Retinal pigment epithelial cell (primary cell): ENCODE data around the gene PHLDB2.

ENCODE experiments used
- DNase-seq: peaks from one replicate; pipeline ENCODE4 v3.0.0-alpha.2; 2010; ENCODE audit warnings: low read depth
- H3K4me3 ChIP-seq: 2 replicates; pipeline ENCODE4 v1.5.1; 2011; ENCODE audit warnings: mild to moderate bottlenecking, low read length, control low read depth, moderate library complexity
- TF ChIP-seq, protein P1 (sequence below): conservative IDR thresholded peaks from 2 replicates; pipeline ENCODE4 v1.5.1; 2011; ENCODE audit warnings: low read depth, low read length, control low read depth, inconsistent platforms

The PHLDB2 gene

DNA sequence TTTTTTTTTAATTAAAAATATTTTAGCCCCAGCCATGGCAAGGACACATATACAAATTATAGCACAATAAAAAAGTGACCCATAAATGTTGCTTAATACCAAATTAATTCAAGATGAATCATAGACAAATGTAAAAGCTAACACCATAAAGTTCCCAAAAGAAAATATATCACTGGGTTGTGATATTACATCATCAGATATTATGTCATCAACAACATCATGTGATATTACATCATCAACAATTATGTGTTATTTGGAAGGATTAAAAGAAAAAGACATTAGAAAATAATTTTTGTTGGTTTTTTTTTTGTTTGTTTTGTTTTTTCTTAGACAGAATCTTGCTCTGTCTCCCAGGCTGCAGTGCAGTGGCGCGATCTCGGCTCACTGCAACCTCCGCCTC is 85.3 kb downstream of the PHLDB2 start:
- DNase-seq = no peak
- H3K4me3 ChIP-seq = no peak overlapping the region
- TF ChIP-seq, protein P1, sequence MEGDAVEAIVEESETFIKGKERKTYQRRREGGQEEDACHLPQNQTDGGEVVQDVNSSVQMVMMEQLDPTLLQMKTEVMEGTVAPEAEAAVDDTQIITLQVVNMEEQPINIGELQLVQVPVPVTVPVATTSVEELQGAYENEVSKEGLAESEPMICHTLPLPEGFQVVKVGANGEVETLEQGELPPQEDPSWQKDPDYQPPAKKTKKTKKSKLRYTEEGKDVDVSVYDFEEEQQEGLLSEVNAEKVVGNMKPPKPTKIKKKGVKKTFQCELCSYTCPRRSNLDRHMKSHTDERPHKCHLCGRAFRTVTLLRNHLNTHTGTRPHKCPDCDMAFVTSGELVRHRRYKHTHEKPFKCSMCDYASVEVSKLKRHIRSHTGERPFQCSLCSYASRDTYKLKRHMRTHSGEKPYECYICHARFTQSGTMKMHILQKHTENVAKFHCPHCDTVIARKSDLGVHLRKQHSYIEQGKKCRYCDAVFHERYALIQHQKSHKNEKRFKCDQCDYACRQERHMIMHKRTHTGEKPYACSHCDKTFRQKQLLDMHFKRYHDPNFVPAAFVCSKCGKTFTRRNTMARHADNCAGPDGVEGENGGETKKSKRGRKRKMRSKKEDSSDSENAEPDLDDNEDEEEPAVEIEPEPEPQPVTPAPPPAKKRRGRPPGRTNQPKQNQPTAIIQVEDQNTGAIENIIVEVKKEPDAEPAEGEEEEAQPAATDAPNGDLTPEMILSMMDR = no peak

DNA sequence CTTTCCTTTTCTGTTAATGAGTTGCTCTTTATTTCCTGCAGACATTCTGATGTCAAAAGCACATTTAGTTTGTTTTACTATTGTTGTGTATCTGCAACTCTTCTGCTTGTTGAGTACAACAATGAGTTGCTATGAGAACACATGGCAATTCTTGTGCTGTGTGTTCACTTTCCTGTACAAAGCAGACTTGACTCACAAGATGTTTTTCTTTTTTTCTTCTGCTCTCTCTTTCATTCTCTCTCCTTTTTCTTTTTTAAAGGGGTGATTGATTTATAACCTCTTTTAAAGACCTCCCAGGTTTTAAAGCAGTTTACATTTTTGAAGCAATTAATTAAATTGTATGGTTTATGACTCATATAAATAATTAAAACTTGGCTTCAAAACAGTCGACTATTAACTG is 88.2 kb downstream of the PHLDB2 start:
- DNase-seq = peak; percentile 25
- TF ChIP-seq, protein P1 = no peak
- no peak overlapping the region for H3K4me3 ChIP-seq

DNA sequence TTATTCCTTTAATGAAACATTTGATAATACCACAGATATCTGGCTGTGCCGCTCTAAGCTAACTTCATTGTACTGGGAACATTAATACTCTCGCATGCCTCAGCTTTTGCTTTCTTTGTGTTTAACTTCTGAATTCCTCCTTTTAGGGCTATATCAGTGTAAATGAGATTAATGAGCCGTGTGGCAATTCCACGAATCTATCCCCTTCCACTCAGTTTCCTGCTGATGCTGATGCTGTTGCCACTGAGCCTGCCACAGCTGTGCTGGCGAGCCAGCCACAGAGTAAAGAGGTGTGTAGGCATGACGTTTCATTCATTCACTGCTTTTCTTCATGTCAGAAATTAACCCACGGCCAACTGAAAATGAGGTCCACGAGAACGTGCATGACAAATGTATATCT is 89.7 kb downstream of the PHLDB2 start:
- TF ChIP-seq, protein P1 = no peak
- no peak overlapping the region for H3K4me3 ChIP-seq
- peak; percentile 43 for DNase-seq

DNA sequence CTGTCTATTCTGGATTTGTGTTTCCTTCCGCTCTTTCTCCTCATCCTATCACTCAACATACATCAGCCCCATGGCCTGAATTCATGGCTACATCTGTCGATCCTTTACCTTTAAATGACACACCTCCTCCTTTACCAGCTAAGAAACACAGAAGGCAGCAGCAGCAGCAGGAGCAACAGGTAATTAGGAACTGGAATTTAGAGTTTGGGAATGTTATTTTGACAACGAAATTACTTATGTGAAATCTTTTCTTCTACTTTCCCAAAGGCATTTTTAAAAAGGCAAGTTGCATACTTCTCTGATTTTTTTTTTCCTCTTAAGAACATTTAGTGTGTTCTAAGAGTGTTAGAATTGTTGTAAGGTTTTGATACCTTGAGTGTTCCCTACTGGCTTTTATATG is 90.6 kb downstream of the PHLDB2 start:
- DNase-seq = no peak
- TF ChIP-seq, protein P1 = no peak

DNA sequence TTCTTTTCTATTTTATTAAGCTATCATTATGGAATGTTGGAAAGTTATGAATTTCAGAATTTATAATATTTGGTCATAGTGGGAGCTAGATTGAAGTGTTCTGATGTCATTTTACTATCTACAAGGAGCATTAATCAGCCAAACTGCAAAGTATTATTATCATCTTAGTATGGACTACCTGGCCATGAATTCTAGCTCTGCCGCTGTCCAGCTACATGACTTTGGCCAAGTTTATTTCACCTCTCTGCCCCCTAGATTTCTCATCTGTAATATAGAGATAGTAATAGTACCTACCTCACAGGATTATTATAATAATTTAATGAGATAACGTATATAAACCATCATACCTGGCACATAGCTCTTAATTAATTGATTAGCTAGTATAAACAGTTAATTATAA is 92.0 kb downstream of the PHLDB2 start:
- TF ChIP-seq, protein P1 = no peak
- DNase-seq = no peak
- no peak overlapping the region for H3K4me3 ChIP-seq

More for the DNA sequence above, 90.6 kb downstream of the PHLDB2 start:
- no peak overlapping the region for H3K4me3 ChIP-seq

DNA sequence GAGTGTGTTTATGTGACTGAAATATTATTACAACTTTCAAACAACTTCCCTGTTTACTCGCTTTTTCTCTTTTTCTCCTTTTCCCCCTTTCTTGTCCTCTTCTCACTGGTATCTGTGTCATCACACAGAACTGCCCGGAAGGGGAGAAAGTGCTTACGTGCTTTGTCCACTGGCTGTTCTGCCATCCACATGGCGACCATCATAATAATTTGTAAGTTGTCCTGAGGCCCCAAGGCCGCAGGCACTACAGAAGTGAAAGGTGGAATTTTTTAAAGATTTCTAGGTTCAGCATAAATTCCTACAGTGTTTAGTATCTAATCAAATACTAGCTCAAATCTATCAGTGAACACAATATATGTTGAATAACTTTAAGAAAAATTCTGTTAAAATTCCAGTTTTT is 93.0 kb downstream of the PHLDB2 start:
- DNase-seq = no peak
- H3K4me3 ChIP-seq = no peak overlapping the region
- TF ChIP-seq, protein P1 = no peak

DNA sequence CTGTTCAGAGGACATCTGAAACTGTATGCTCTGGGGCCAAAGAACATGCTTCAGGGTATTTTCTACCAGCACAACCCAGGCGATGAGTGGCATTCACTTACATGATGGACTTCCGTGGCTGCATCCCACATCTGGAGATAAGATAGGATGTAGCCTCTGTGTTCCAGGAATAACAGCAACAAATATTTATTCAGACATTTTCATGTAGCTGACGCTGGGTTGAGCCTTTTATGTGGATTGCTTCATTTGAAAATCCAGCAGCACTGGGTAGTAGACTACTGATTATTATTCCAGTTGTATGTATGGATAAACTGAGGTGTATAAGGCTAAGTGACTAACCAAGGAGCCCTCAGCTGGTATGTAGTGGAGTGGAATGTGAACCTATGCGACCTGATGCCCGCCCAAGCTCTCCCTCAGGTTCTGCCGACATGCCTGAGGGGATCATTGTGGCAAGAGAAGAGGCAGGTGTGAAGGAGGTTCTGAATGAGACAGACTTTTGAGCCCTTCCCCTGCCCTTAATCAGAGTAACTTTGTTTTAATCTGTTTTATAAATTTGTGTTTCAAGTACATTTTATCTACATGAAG is 93.9 kb downstream of the PHLDB2 start:
- no peak for DNase-seq
- H3K4me3 ChIP-seq = no peak overlapping the region
- TF ChIP-seq, protein P1 = no peak
